ENCODE data around the gene AKAP13.

AKAP13 gene

DNA sequence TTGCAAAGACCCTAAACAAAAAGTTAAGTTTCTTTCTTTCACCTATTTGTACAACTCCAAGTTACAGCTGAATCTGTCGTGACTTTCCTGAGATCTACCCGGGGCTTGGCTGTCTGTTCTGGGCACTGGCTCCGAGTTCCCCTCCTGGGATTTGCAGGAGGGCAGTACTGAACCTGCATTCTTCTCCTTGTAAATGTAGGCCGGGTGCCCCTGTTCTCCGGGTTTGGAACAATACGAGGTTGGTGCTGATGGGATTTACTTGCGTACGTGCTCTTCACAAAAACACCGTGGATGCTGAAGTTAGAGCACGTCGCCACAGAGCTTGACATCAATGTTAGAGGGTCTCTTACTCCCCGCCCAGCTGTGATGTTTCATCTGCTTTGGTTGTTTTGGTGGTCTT, 366.2 kb downstream of the AKAP13 start:
- no peak for TF ChIP-seq ZFX (IDR thresholded peaks at IDR 0.05; ENCODE audit: borderline replicate concordance)
- TF ChIP-seq, protein P1, sequence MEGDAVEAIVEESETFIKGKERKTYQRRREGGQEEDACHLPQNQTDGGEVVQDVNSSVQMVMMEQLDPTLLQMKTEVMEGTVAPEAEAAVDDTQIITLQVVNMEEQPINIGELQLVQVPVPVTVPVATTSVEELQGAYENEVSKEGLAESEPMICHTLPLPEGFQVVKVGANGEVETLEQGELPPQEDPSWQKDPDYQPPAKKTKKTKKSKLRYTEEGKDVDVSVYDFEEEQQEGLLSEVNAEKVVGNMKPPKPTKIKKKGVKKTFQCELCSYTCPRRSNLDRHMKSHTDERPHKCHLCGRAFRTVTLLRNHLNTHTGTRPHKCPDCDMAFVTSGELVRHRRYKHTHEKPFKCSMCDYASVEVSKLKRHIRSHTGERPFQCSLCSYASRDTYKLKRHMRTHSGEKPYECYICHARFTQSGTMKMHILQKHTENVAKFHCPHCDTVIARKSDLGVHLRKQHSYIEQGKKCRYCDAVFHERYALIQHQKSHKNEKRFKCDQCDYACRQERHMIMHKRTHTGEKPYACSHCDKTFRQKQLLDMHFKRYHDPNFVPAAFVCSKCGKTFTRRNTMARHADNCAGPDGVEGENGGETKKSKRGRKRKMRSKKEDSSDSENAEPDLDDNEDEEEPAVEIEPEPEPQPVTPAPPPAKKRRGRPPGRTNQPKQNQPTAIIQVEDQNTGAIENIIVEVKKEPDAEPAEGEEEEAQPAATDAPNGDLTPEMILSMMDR (IDR thresholded peaks at IDR 0.05): no peak
- no peak overlapping the region for H3K27ac ChIP-seq

GRCh38 chr15:85748176-85748575, 367.8 kb downstream of the AKAP13 start:
- TF ChIP-seq, protein P1 (IDR thresholded peaks at IDR 0.05): no peak
- no peak for TF ChIP-seq ZFX (IDR thresholded peaks at IDR 0.05; ENCODE audit: borderline replicate concordance)
- no peak overlapping the region for H3K27ac ChIP-seq

GRCh38 chr15:85748729-85749128, 368.3 kb downstream of the AKAP13 start:
- H3K27ac ChIP-seq: no peak overlapping the region
- TF ChIP-seq ZFX (IDR thresholded peaks at IDR 0.05; ENCODE audit: borderline replicate concordance): no peak
- TF ChIP-seq, protein P1 (IDR thresholded peaks at IDR 0.05): no peak

DNA sequence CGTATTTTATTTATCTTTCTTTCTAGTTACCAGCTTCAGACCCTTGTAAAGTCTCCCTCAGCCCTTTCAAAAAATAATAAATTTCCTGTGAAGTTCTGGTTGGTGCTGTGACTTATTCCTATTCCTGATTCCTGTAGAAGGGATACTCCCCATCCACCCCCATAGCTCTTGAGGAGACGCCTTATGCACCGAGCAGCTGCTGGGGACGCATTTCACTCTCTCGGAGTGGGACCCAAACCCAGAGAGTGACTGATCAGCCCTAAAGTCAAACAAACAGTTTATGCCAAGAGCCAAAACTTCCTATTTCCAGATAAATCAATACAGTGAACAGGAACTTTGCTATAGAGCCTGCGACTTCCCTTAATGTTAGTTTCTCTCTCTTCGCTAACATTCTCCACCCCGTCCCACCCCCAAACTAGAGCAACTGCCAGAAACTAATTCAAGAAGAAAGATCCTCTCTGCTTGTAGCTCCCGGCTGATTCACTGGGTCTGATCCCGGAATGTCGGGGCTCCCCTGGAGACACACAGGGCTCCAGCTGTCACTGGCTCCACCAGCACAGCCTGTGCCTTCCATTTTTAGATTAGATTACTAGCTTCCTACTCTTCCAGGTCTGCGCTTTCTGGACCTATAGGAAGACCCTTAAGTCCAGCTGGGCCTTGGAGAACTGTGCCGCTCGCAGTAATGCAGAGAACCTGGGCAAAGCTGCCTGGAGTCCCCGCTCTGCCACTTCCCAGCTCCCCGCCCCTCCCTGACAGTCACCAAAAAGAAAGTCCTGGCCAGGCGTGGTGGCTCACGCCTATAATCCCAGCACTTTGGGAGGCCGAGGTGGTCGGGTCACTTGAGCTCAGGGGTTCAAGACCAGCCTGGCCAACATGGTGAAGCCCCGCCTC, 369.1 kb downstream of the AKAP13 start:
- TF ChIP-seq, protein P1 (IDR thresholded peaks at IDR 0.05): no peak
- TF ChIP-seq ZFX (IDR thresholded peaks at IDR 0.05; ENCODE audit: borderline replicate concordance): no peak
- H3K27ac ChIP-seq: no peak overlapping the region

- no peak overlapping the region for H3K27ac ChIP-seq
- TF ChIP-seq, protein P1 (IDR thresholded peaks at IDR 0.05): no peak
- TF ChIP-seq ZFX (IDR thresholded peaks at IDR 0.05; ENCODE audit: borderline replicate concordance): no peak
Observed at GRCh38 chr15:85750319-85751290, 370.2 kb downstream of the AKAP13 start.

DNA sequence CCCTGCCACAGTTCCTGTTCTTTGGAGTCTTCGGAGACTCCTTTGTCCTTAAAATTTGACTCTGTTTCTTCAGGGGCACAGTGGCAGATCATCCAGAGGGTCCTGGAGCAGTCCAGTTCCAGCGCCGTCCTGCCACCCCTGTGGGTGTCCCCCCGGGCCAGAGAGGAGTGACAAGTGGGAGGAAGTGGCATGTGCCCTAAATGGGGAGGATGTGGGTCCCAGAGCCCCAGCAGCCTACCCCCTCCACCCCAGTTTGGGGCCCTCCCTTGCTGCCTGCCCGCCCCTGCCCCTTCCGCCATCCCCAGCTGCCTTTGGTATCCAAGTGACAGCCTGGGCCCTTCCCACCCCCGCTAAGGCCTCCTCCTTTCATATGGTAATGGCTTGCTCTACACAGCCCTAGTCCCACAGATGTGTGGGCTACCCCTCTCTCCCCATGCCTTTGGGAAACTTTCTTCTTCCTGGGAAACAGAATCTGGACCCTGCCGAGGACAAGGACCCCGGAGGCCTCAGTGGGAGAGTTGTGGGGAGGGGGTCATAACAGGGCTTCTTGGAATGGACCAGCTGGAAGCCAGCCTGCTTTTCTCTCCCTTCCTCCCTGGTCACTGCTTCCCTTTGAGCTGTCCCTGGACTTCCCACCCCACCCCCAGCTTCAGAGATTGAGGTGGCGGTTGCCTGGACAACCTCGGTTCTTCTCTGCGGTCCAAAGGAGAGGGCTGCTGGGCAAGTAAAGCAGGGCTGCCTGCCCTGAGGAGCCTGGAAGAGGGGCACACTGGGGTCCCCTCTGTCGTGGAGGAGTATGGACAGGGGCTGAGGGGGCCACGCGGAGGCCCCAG, 371.1 kb downstream of the AKAP13 start:
- TF ChIP-seq, protein P1 (IDR thresholded peaks at IDR 0.05): no peak
- no peak for TF ChIP-seq ZFX (IDR thresholded peaks at IDR 0.05; ENCODE audit: borderline replicate concordance)
- no peak overlapping the region for H3K27ac ChIP-seq

All from 22Rv1 (cell line).